ENCODE measurements around the gene COL1A1.

DNA sequence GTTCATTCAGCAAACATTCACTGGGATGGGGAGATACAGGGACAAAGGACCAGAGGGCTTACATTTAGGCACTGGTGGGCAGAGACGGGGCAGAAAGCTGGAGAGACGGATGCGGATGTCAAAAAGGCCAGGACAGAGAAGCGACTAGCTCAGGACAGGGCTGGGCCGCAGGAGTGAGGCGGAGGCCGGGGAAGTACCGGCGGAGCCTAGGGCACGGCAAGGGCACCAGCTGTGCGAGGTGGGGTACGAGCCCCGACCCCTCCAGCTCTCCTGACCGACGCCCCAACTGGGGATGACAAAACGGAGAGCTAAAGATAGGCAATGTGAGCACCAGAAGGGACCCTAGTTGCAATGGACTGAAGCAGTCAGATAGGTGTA, 39.5 kb downstream of the COL1A1 start:
- TF ChIP-seq, protein P1, sequence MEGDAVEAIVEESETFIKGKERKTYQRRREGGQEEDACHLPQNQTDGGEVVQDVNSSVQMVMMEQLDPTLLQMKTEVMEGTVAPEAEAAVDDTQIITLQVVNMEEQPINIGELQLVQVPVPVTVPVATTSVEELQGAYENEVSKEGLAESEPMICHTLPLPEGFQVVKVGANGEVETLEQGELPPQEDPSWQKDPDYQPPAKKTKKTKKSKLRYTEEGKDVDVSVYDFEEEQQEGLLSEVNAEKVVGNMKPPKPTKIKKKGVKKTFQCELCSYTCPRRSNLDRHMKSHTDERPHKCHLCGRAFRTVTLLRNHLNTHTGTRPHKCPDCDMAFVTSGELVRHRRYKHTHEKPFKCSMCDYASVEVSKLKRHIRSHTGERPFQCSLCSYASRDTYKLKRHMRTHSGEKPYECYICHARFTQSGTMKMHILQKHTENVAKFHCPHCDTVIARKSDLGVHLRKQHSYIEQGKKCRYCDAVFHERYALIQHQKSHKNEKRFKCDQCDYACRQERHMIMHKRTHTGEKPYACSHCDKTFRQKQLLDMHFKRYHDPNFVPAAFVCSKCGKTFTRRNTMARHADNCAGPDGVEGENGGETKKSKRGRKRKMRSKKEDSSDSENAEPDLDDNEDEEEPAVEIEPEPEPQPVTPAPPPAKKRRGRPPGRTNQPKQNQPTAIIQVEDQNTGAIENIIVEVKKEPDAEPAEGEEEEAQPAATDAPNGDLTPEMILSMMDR (IDR thresholded peaks at IDR 0.05; ENCODE audit: low read depth, low read length, missing input control), result no peak
- TF ChIP-seq, protein P2, sequence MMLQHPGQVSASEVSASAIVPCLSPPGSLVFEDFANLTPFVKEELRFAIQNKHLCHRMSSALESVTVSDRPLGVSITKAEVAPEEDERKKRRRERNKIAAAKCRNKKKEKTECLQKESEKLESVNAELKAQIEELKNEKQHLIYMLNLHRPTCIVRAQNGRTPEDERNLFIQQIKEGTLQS (IDR thresholded peaks at IDR 0.05), result no peak
- TF ChIP-seq, protein P3, sequence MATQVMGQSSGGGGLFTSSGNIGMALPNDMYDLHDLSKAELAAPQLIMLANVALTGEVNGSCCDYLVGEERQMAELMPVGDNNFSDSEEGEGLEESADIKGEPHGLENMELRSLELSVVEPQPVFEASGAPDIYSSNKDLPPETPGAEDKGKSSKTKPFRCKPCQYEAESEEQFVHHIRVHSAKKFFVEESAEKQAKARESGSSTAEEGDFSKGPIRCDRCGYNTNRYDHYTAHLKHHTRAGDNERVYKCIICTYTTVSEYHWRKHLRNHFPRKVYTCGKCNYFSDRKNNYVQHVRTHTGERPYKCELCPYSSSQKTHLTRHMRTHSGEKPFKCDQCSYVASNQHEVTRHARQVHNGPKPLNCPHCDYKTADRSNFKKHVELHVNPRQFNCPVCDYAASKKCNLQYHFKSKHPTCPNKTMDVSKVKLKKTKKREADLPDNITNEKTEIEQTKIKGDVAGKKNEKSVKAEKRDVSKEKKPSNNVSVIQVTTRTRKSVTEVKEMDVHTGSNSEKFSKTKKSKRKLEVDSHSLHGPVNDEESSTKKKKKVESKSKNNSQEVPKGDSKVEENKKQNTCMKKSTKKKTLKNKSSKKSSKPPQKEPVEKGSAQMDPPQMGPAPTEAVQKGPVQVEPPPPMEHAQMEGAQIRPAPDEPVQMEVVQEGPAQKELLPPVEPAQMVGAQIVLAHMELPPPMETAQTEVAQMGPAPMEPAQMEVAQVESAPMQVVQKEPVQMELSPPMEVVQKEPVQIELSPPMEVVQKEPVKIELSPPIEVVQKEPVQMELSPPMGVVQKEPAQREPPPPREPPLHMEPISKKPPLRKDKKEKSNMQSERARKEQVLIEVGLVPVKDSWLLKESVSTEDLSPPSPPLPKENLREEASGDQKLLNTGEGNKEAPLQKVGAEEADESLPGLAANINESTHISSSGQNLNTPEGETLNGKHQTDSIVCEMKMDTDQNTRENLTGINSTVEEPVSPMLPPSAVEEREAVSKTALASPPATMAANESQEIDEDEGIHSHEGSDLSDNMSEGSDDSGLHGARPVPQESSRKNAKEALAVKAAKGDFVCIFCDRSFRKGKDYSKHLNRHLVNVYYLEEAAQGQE (IDR thresholded peaks at IDR 0.05), result no peak
- TF ChIP-seq GABPA (IDR thresholded peaks at IDR 0.05 in 1 of 2, conservative IDR thresholded peaks at IDR 0.05 in 1 of 2), result no peak
- no peak for TF ChIP-seq EGR1 (IDR thresholded peaks at IDR 0.05; ENCODE audit: low read depth in 2 of 2)
- no peak for TF ChIP-seq JUND (IDR thresholded peaks at IDR 0.05)
- no peak for TF ChIP-seq TAF1 (conservative IDR thresholded peaks at IDR 0.05)

All from liver (tissue), 3 donors.